ENCODE data around the gene PPP1R16B.

The PPP1R16B gene

GRCh38 chr20:38873050-38873581 is 67.6 kb downstream of the PPP1R16B start:
- H3K4me3 ChIP-seq (ENCODE audit: low read length), result no peak overlapping the region
- TF ChIP-seq CTCF (IDR thresholded peaks at IDR 0.05; ENCODE audit: insufficient read depth, low read depth, low read length, missing control alignments), result no peak
- DNase-seq (ENCODE audit: low read depth), result no peak

GRCh38 chr20:38874460-38875174 is 69.1 kb downstream of the PPP1R16B start:
- no peak for DNase-seq (ENCODE audit: low read depth)
- H3K4me3 ChIP-seq (ENCODE audit: low read length), result no peak overlapping the region
- TF ChIP-seq CTCF (IDR thresholded peaks at IDR 0.05; ENCODE audit: insufficient read depth, low read depth, low read length, missing control alignments), result no peak

DNA sequence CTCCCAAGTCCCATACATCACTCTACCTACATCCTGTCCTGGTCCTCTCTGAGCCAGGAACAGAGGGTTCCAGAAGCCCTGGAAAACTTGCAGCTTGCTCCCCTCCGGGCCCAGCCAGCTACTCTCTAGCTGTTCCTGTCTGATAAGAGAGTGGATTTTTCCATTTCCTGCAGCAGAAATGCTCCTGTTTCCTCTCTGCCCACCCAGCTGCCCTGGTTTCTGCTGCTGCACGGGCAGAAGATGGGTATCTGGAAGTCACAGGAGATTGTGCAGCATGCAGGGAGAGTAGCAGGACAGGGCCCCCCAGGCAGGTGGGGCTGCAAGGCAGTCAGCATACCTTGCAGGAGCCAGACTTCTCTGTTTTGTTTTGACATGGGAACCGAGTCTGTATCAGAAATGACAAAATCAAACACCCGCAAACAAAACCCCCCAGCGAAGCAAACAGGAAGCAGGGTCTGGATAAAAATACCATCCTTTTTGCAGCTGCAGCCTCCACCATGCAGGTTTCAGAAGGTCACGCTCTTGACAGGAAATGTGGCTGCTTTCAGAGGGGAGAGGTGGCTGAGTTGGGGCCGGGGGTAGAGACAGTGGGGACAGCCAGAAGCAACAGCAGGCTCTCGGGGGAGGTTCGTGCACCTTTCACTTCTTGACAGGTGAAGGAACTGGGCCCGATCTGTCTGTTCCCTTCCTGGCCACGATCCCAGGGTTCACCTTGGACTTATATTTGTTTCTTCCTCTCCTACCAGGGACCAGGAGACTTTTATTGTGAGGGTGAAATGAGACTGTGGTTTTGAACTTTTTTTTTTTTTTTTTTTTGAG is 69.9 kb downstream of the PPP1R16B start:
- H3K4me3 ChIP-seq (ENCODE audit: low read length), result no peak overlapping the region
- DNase-seq (ENCODE audit: low read depth), result no peak
- TF ChIP-seq CTCF (IDR thresholded peaks at IDR 0.05; ENCODE audit: insufficient read depth, low read depth, low read length, missing control alignments), result no peak

DNA sequence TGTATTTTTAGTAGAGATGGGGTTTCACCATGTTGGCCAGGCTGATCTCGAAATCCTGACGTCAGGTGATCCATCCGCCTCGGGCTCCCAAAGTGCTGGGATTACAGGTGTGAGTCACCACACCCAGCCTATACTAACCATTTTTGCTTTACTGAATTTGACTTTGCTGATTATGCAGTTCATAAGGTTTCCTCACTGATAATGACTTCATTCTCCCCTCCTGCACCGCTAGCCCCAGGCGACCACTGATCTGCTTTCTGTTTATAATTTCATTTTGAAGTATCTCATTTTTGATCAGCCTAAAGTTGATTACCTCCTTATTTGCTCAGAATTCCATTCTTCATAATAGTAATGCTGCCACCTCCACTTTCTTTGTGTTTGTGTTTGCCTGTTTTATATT is 72.0 kb downstream of the PPP1R16B start:
- no peak overlapping the region for H3K4me3 ChIP-seq (ENCODE audit: low read length)
- no peak for DNase-seq (ENCODE audit: low read depth)
- TF ChIP-seq CTCF (IDR thresholded peaks at IDR 0.05; ENCODE audit: insufficient read depth, low read depth, low read length, missing control alignments), result no peak

DNA sequence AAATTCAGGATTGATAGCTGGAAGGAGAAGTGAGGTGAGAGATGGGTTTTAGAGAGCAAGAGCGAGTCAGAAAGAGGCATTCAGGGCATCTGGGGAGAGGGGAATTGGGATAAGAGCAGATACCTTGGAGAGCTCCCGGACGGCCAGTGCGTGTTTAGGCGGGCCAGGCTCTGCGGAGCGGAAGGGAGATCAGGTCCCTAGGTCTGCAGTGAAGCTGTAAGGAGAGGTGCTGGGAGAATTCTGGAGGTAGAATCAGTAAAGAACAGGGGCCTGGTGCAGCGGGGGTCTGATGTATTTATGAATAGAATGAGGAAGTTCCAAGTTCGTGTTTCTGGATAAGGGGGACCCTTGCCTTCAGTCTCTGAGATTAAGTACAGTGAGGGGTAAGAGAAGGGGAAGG is 73.4 kb downstream of the PPP1R16B start:
- peak; percentile 61 for DNase-seq (ENCODE audit: low read depth)
- TF ChIP-seq CTCF (IDR thresholded peaks at IDR 0.05; ENCODE audit: insufficient read depth, low read depth, low read length, missing control alignments), result no peak
- no peak overlapping the region for H3K4me3 ChIP-seq (ENCODE audit: low read length)

DNA sequence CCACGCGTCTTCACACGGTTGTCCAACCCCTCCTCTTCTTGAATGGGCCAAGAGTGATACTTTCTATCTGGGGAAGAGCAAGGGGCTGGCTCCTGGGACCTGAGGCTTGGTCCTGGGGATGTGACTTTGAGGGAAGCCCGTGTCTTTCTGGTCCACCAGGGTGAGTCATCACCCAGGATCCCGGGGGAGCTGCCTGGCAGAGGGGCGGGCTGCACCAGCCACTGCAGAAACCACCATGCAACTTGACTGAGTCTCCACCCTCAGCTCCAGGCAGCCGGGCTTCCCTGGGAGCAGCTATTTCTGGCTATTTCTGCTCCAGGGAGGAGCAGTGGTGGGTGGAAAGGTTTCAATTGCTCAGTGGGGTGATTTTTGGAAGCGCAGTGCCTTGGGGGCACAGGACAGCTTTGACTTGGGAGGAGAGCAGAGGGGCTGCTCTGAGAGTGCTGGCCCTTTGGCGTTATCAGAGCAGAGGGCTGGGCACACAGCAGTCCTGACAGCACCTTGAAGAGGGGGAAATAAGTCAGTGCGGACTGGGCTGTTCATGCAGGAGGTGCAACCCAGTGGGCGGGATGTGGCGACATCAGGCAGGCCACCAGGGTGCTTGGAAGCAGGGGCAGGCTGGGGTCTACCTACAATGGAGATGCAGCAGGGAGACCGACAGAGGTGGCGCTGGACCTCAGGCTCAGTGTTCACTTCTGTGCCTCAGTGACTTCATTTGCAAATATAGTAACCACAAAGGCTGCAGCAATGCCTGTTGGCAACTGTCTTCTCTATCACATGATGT is 75.6 kb downstream of the PPP1R16B start:
- no peak for DNase-seq (ENCODE audit: low read depth)
- no peak for TF ChIP-seq CTCF (IDR thresholded peaks at IDR 0.05; ENCODE audit: insufficient read depth, low read depth, low read length, missing control alignments)

More for the DNA sequence above, 75.6 kb downstream of the PPP1R16B start:
- no peak overlapping the region for H3K4me3 ChIP-seq (ENCODE audit: low read length)

All from epithelial cell of esophagus (primary cell).